GM23338 (cell line): ENCODE measurements around the gene PIGN. TPM values are rescaled to one million over a fixed set of nuclear protein-coding genes. Genes with fewer than 3 reads are reported as not detected.

Experiments
- ATAC-seq: fragments of 200-7000 bp; cut with Tn5 transposase; 3 replicates; pipeline ENCODE4 v1.9.1; 2020
- DNase-seq: peaks from one replicate; pipeline ENCODE4 v3.0.0-alpha.2; 2015; ENCODE audit warnings: low spot score
- H2AFZ ChIP-seq: fragments of 200-600 bp; sonication (generic); 2 replicates; pipeline ENCODE4 v1.8.0; 2016; ENCODE audit warnings: antibody characterized with exemption, mild to moderate bottlenecking, moderate library complexity
- H3F3A ChIP-seq: fragments of 200-600 bp; sonication (generic); replicated peaks from 2 replicates; pipeline ENCODE4 v1.8.0; 2017; ENCODE audit warnings: antibody characterized with exemption, mixed run types, low read depth
- H3K27ac ChIP-seq: fragments of 200-600 bp; sonication (generic); 2 replicates; pipeline ENCODE4 v1.6.1; 2016; ENCODE audit warnings: low read depth
- H3K27me3 ChIP-seq: fragments of 200-600 bp; sonication (generic); 2 replicates; pipeline ENCODE4 v1.8.0; 2016; ENCODE audit warnings: mild to moderate bottlenecking, mixed run types, moderate library complexity; ENCODE audit not compliant: insufficient read depth
- H3K36me3 ChIP-seq: fragments of 200-600 bp; sonication (generic); 2 replicates; pipeline ENCODE4 v1.8.0; 2016; ENCODE audit warnings: mild to moderate bottlenecking; ENCODE audit not compliant: insufficient read depth
- H3K4me1 ChIP-seq: fragments of 200-600 bp; sonication (generic); 2 replicates; pipeline ENCODE4 v1.8.0; 2016; ENCODE audit warnings: mild to moderate bottlenecking, moderate library complexity; ENCODE audit not compliant: insufficient read depth
- H3K4me2 ChIP-seq: fragments of 200-600 bp; sonication (generic); 2 replicates; pipeline ENCODE4 v1.7.1; 2017; ENCODE audit warnings: mixed run types
- H3K4me3 ChIP-seq: fragments of 200-600 bp; sonication (generic); 2 replicates; pipeline ENCODE4 v1.6.1; 2016; ENCODE audit warnings: mixed run types
- H3K79me2 ChIP-seq: fragments of 200-600 bp; sonication (generic); replicated peaks from 2 replicates; pipeline ENCODE4 v1.8.0; 2017; ENCODE audit warnings: mild to moderate bottlenecking; ENCODE audit not compliant: insufficient read depth
- H3K9me2 ChIP-seq: fragments of 200-600 bp; sonication (generic); 2 replicates; pipeline ENCODE4 v1.8.0; 2017; ENCODE audit not compliant: insufficient read depth
- H4K20me1 ChIP-seq: fragments of 200-600 bp; sonication (generic); replicated peaks from 2 replicates; pipeline ENCODE4 v1.8.0; 2017; ENCODE audit warnings: mild to moderate bottlenecking; ENCODE audit not compliant: insufficient read depth
- H3K27ac Mint-ChIP-seq: 2 replicates; pipeline ENCODE4 v1.8.0; 2020; ENCODE audit warnings: inconsistent platforms, mild to moderate bottlenecking, moderate library complexity, mixed read lengths
- H3K27me3 Mint-ChIP-seq: 3 replicates; pipeline ENCODE4 v1.8.0; 2022; ENCODE audit warnings: low read depth, mild to moderate bottlenecking, moderate library complexity, mixed read lengths, inconsistent platforms; ENCODE audit not compliant: insufficient read depth, poor library complexity
- H3K36me3 Mint-ChIP-seq: 3 replicates; pipeline ENCODE4 v1.8.0; 2021; ENCODE audit warnings: low read depth, mild to moderate bottlenecking, inconsistent platforms, moderate library complexity, mixed read lengths
- H3K4me1 Mint-ChIP-seq: 3 replicates; pipeline ENCODE4 v1.8.0; 2020; ENCODE audit warnings: mild to moderate bottlenecking, inconsistent platforms, mixed read lengths
- H3K4me3 Mint-ChIP-seq: 3 replicates; pipeline ENCODE4 v1.8.0; 2021; ENCODE audit warnings: moderate library complexity, mild to moderate bottlenecking, inconsistent platforms, mixed read lengths
- H3K9me3 Mint-ChIP-seq: 3 replicates; pipeline ENCODE4 v1.8.0; 2020; ENCODE audit warnings: moderate library complexity, mild to moderate bottlenecking, inconsistent platforms, mixed read lengths
- CREB1 ChIP-seq: fragments of 250-450 bp; sonication (Bioruptor Pico); IDR thresholded peaks from 2 replicates; pipeline ENCODE4 v1.5.0; 2020; ENCODE audit warnings: low read depth, mild to moderate bottlenecking, moderate library complexity
- CTCF ChIP-seq, 2 experiments: fragments of 200-600 bp in 1 of 2; sonication (generic) in 1 of 2; conservative IDR thresholded peaks; 2 replicates each; pipeline versions ENCODE4 v1.5.1 to v1.6.1; 2016 to 2017; ENCODE audit warnings: antibody characterized with exemption in 2 of 2, low read depth in 2 of 2, mild to moderate bottlenecking in 2 of 2, moderate library complexity in 1 of 2
- ETS1 ChIP-seq: IDR thresholded peaks from 2 replicates; pipeline ENCODE4 v1.6.1; 2016; ENCODE audit warnings: antibody characterized with exemption
- EZH2 ChIP-seq: fragments of 200-600 bp; sonication (generic); IDR thresholded peaks from one replicate; pipeline ENCODE4 v1.8.0; 2017; ENCODE audit warnings: antibody characterized with exemption, mild to moderate bottlenecking, low read depth; ENCODE audit not compliant: unreplicated experiment
- POLR2AphosphoS5 ChIP-seq: IDR thresholded peaks from 2 replicates; pipeline ENCODE4 v1.6.1; 2016; ENCODE audit warnings: antibody characterized with exemption, low read depth
- REST ChIP-seq: IDR thresholded peaks from one replicate; pipeline ENCODE4 v1.6.1; 2018; ENCODE audit warnings: antibody characterized with exemption; ENCODE audit not compliant: unreplicated experiment
- ZNF462 ChIP-seq: fragments of 250-450 bp; sonication (Bioruptor Pico); IDR thresholded peaks from 2 replicates; pipeline ENCODE4 v1.5.0; 2020; ENCODE audit warnings: mild to moderate bottlenecking, moderate library complexity
- long read RNA-seq: library from polyadenylated mRNA; unstranded; transcript quantifications from one replicate; pipeline ENCODE4 v2.0.0, GENCODE V29; 2020; ENCODE audit not compliant: unreplicated experiment
- polyA plus RNA-seq: library from polyadenylated mRNA; unstranded; fragments of >200 nt; fragmentation: Nextera tagmentation; extraction: Ambion mirVana; gene quantifications from 2 replicates; pipeline ENCODE4 v1.2.1, GENCODE V29; 2016
- total RNA-seq: library from RNA; depleted of rRNA; stranded (reverse); fragments of >200 nt; shearing (Covaris generic); gene quantifications from 2 replicates; pipeline ENCODE4 v1.2.3, GENCODE V29; 2014; rRNA removed

Gene PIGN
- 30.3 and 33.0 TPM in 2 replicates for total RNA-seq
- 7.9 and 9.4 TPM in 2 replicates for polyA plus RNA-seq
- long read RNA-seq, full-length matches to known transcripts, result 2 of 4 reads
- long read RNA-seq, partial matches to known transcripts, result 1 of 4 reads
- long read RNA-seq, other reads (novel, unspliced or antisense), result 1 of 4 reads

GRCh38 chr18:62186774-62187542, at the start of gene PIGN, which contains the start of gene RELCH:
Gene PIGN (minus strand): TSS chr18:62187056. CDS start chr18:62161353, 25,703 bp downstream.
Gene RELCH (plus strand): TSS chr18:62187255. CDS start chr18:62187506, 251 bp downstream.
- H3K4me1 ChIP-seq, result peaks cover 16% of the 10 kb centered on the region
- ATAC-seq, result peak; percentile 91
- no peaks in the 10 kb centered on the region for H3K9me3 Mint-ChIP-seq
- H3K79me2 ChIP-seq, result peaks cover 76% of the 10 kb centered on the region
- H3K4me3 Mint-ChIP-seq, result peak within 1 kb of the TSS; percentile 100
- peak within 1 kb of the TSS; percentile 94 for H3K27ac ChIP-seq
- peak; percentile 100 for DNase-seq
- H2AFZ ChIP-seq, result peak within 1 kb of the TSS; percentile 99
- peak within 1 kb of the TSS; percentile 95 for H3K4me3 ChIP-seq
- no peaks in the 10 kb centered on the region for H3K36me3 Mint-ChIP-seq
- peak within 1 kb of the TSS; percentile 100 for H3K27ac Mint-ChIP-seq
- no peaks in the 10 kb centered on the region for H3K36me3 ChIP-seq
- H3K27me3 Mint-ChIP-seq, result peaks cover 9% of the 10 kb centered on the region
- no peaks in the 10 kb centered on the region for H3K27me3 ChIP-seq
- peak within 1 kb of the TSS; percentile 92 for H3K4me2 ChIP-seq
- H3F3A ChIP-seq, result peaks cover 6% of the 10 kb centered on the region; the same call in 1 of the 2 replicates
- H4K20me1 ChIP-seq, result peaks cover 22% of the 10 kb centered on the region
- no peaks in the 10 kb centered on the region for H3K9me2 ChIP-seq
- no peak for TF ChIP-seq EZH2
- no peak for TF ChIP-seq CTCF (conservative IDR thresholded peaks at IDR 0.05; ENCODE audit: low read depth in 2 of 2)
- peak; percentile 85 for TF ChIP-seq POLR2AphosphoS5
- TF ChIP-seq REST, result no peak
- no peak for TF ChIP-seq ETS1
- no peak for TF ChIP-seq CREB1
- TF ChIP-seq ZNF462 (CRISPR knock-in tag), result no peak
- H3K4me1 Mint-ChIP-seq, result peaks cover 15% of the 10 kb centered on the region; the same call in 2 of the 3 replicates
